PC-9 (cell line): ENCODE data around the gene SLK.
A peak's percentile ranks its signal among the peaks of the same experiment; 100 is the strongest.

Experiments used
- CTCF ChIP-seq: fragments of 200-600 bp; sonication (generic); conservative IDR thresholded peaks from 2 replicates; pipeline ENCODE4 v1.6.1; 2017; ENCODE audit warnings: mixed run types, antibody characterized with exemption, mild to moderate bottlenecking, moderate library complexity
- EZH2 ChIP-seq: fragments of 200-600 bp; sonication (generic); IDR thresholded peaks from 2 replicates; pipeline ENCODE4 v1.8.0; 2017; ENCODE audit warnings: antibody characterized with exemption, low read depth

- TF ChIP-seq EZH2 (no peak), CTCF (peak; percentile 38; the same call in 1 of the 2 replicates)
These were observed 61.2 kb downstream of the SLK start for GRCh38 chr10:104028146-104028545.
